Psoas muscle (tissue), 8 donors: ENCODE results near the gene LYZL4. TPM values are rescaled to one million over a fixed set of nuclear protein-coding genes. Genes with fewer than 3 reads are reported as not detected.
A peak's percentile ranks its signal among the peaks of the same experiment; 100 is the strongest.

Experiments
- ATAC-seq, 4 donors: fragments of 200-7000 bp; cut with Tn5 transposase; one replicate each; pipeline ENCODE4 v1.9.1; 2020; ENCODE audit warnings: moderate library complexity in 3 of 4, mild to moderate bottlenecking in 2 of 4
- DNase-seq, 2 donors: peaks; one replicate each; pipeline ENCODE4 v3.0.0-alpha.2; 2020
- H3K27ac ChIP-seq: fragments of 200-600 bp; one replicate; pipeline ENCODE4 v1.8.0; 2022
- H3K27me3 ChIP-seq, 3 donors: fragments of 200-600 bp in 1 of 3; one replicate each; pipeline versions ENCODE4 v1.6.1 to v1.8.0; 2013 to 2022; ENCODE audit warnings: low read length in 2 of 3, mild to moderate bottlenecking in 2 of 3, moderate library complexity in 1 of 3; ENCODE audit not compliant: insufficient read depth in 3 of 3
- H3K36me3 ChIP-seq, 2 donors: fragments of 200-600 bp in 1 of 2; one replicate each; pipeline versions ENCODE4 v1.6.1 to v1.8.0; 2013 to 2022; ENCODE audit warnings: low read depth in 1 of 2, mild to moderate bottlenecking in 1 of 2, moderate library complexity in 1 of 2; ENCODE audit not compliant: insufficient read depth in 1 of 2
- H3K4me1 ChIP-seq: fragments of 200-600 bp; one replicate; pipeline ENCODE4 v1.8.0; 2022
- H3K4me3 ChIP-seq: fragments of 200-600 bp; one replicate; pipeline ENCODE4 v1.8.0; 2022; ENCODE audit warnings: mild to moderate bottlenecking
- H3K9me3 ChIP-seq: fragments of 200-600 bp; one replicate; pipeline ENCODE4 v1.8.0; 2022
- CTCF ChIP-seq: fragments of 200-600 bp; IDR thresholded peaks from one replicate; pipeline ENCODE4 v1.8.0; 2022; ENCODE audit warnings: antibody characterized with exemption
- WGBS, 3 donors: extraction: QIAGEN DNeasy Blood & Tissue Kit; methylation state at CpG; one replicate each; pipeline versions ENCODE4 v1.1.6 to v1.1.7; 2013; 5-methylcytosine and 5-hydroxymethylcytosine counted together
- intact Hi-C, 2 donors: fragments of 100-400 bp; cut with DNase I; formaldehyde crosslinking; loops; one replicate each; pipeline versions ENCODE4 v1.11.0 to v1.14.2; 2022
- long read RNA-seq, 2 donors: library from polyadenylated mRNA; unstranded; transcript quantifications; one replicate each; pipeline ENCODE4 v2.0.0, GENCODE V29; 2021
- polyA plus RNA-seq, 3 donors: library from polyadenylated mRNA; stranded (reverse); fragments of 200-250 nt; gene quantifications; one replicate each; pipeline ENCODE4 v1.2.3, GENCODE V29; 2013
- total RNA-seq, 4 donors: library from RNA; stranded (reverse); fragmentation: NEBNext Ultra II Directional in 2 of 4; extraction: Animal tissue kit (Norgen Biotek cat#: 25700) in 2 of 4; gene quantifications; one replicate each; pipeline versions ENCODE4 v1.2.1 to v1.2.4, GENCODE V29; 2021 to 2023
- donor health status: healthy with polysubstance abuse.
- donor health status: DM: no; HTN: no; CAD: no; lungs with moderate emphysema.
- donor health status: Bipolar disorder and iron deficiency.
- donor health status: healthy.
- donor health status: DM: yes; HTN: yes; CAD: no.
- donor health status: DM: no; HTN: no; CAD: no.
- donor health status: DM: no; HTN: no; CAD: no.
- donor health status: DM: yes; HTN: yes; CAD: no.

Gene LYZL4
- not detected for total RNA-seq
- not detected for polyA plus RNA-seq
- long read RNA-seq, donor 1 = 0 reads
- long read RNA-seq, donor 2 = 0 reads

GRCh38 chr3:42410370-42411131, at the start of gene LYZL4:
Gene LYZL4 (minus strand): TSS chr3:42410610. CDS start chr3:42407251, 3,359 bp downstream.
- DNase-seq (no peak), ATAC-seq (no peak)
- no peaks in the 10 kb centered on the region for H3K4me1 ChIP-seq
- H3K27ac ChIP-seq = no peak within 1 kb of the TSS
- TF ChIP-seq CTCF = no peak
- 36 to 49% (median 38%) methylated on average over 5 of the region's 5 CpGs for WGBS, 3 donors
- H3K9me3 ChIP-seq = no peaks in the 10 kb centered on the region
- H3K27me3 ChIP-seq = peaks cover 0 to 5% (median 0%) of the 10 kb centered on the region in 3 donors
- intact Hi-C loops = no loop called here
- H3K36me3 ChIP-seq = no peaks in the 10 kb centered on the region
- H3K4me3 ChIP-seq = no peak within 1 kb of the TSS

GRCh38 chr3:42459151-42459550, 48.7 kb upstream of the LYZL4 start:
- H3K4me1 ChIP-seq = no peaks in the 10 kb centered on the region
- H3K27me3 ChIP-seq = no peaks in the 10 kb centered on the region
- H3K36me3 ChIP-seq = no peaks in the 10 kb centered on the region
- H3K27ac ChIP-seq = no peak overlapping the region
- intact Hi-C loops = no loop called here
- no peak overlapping the region for H3K4me3 ChIP-seq
- H3K9me3 ChIP-seq = no peaks in the 10 kb centered on the region
- no peak for TF ChIP-seq CTCF
- no peak for DNase-seq
- no peak for ATAC-seq

GRCh38 chr3:42456211-42456610, 45.8 kb upstream of the LYZL4 start:
- Histone ChIP-seq H3K36me3 (no peaks in the 10 kb centered on the region), H3K4me3 (no peak overlapping the region), H3K9me3 (no peaks in the 10 kb centered on the region), H3K27me3 (no peaks in the 10 kb centered on the region), H3K4me1 (no peaks in the 10 kb centered on the region), H3K27ac (no peak overlapping the region)
- DNase-seq (no peak), ATAC-seq (no peak)
- intact Hi-C loops = no loop called here
- TF ChIP-seq CTCF = no peak

GRCh38 chr3:42451546-42452230, 41.3 kb upstream of the LYZL4 start:
- no peak for TF ChIP-seq CTCF
- no peaks in the 10 kb centered on the region for H3K36me3 ChIP-seq
- no peaks in the 10 kb centered on the region for H3K9me3 ChIP-seq
- H3K4me3 ChIP-seq = no peak overlapping the region
- WGBS, 3 donors = 6 to 9% (median 8%) methylated on average over 2 of the region's 2 CpGs
- ATAC-seq (peak in 1 of 4 donors; percentile 43), DNase-seq (no peak)
- no peak overlapping the region for H3K27ac ChIP-seq
- H3K4me1 ChIP-seq = no peaks in the 10 kb centered on the region
- peaks cover 0 to 2% (median 0%) of the 10 kb centered on the region in 3 donors for H3K27me3 ChIP-seq
- intact Hi-C loops = no loop called here
